Nephron (organoid): Measurements from ENCODE around the gene GLIPR1L1.

Experiments used
- H3K27ac Mint-ChIP-seq, 3 experiments: 2 replicates each; pipeline ENCODE4 v1.8.0; 2020; ENCODE audit warnings: mixed read lengths in 3 of 3, mild to moderate bottlenecking in 2 of 3, moderate library complexity in 1 of 3
- H3K27me3 Mint-ChIP-seq: 2 replicates; pipeline ENCODE4 v1.8.0; 2021; ENCODE audit warnings: low read depth, mild to moderate bottlenecking, moderate library complexity, mixed read lengths
- H3K36me3 Mint-ChIP-seq: 2 replicates; pipeline ENCODE4 v1.8.0; 2020; ENCODE audit warnings: low read depth, mixed read lengths
- H3K4me1 Mint-ChIP-seq: 2 replicates; pipeline ENCODE4 v1.8.0; 2020; ENCODE audit warnings: mixed read lengths
- H3K4me3 Mint-ChIP-seq, 3 experiments: 2 replicates each; pipeline ENCODE4 v1.8.0; 2020; ENCODE audit warnings: mild to moderate bottlenecking in 3 of 3, mixed read lengths in 3 of 3, moderate library complexity in 2 of 3
- H3K9me3 Mint-ChIP-seq: 2 replicates; pipeline ENCODE4 v1.8.0; 2020; ENCODE audit warnings: mixed read lengths
- CTCF ChIP-seq, 3 experiments: fragments of 200-600 bp; sonication (generic); IDR thresholded peaks; one replicate each; pipeline ENCODE4 v1.5.0; 2021; ENCODE audit warnings: antibody characterized with exemption in 3 of 3; ENCODE audit not compliant: unreplicated experiment in 3 of 3

Gene GLIPR1L1

GRCh38 chr12:75378354-75378753 is 43.9 kb downstream of the GLIPR1L1 start:
- H3K9me3 Mint-ChIP-seq = peaks cover 5% of the 10 kb centered on the region
- no peaks in the 10 kb centered on the region for H3K27me3 Mint-ChIP-seq
- no peak overlapping the region for H3K4me3 Mint-ChIP-seq
- no peaks in the 10 kb centered on the region for H3K4me1 Mint-ChIP-seq
- H3K27ac Mint-ChIP-seq = no peak overlapping the region
- no peak for TF ChIP-seq CTCF (IDR thresholded peaks at IDR 0.05; ENCODE audit: unreplicated experiment in 3 of 3)
- no peaks in the 10 kb centered on the region for H3K36me3 Mint-ChIP-seq

DNA sequence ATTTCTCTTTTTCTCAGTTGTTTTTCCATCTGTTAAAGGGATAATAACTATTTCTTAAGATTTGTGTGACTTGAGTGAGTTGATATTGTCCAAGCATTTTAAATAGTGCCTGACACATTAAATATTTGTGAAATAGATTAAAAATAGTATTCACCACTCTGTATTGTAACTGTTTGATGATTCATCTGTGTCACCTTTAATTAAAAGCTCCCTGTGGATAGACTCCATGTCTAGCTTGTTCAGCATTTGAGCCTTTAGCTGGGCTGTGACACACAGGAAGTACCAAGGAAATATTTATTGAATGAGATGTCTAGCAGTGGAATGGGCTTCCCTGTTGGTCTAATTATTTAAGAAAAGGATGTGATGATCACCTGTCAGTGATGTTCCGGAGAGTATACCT is 54.6 kb downstream of the GLIPR1L1 start:
- no peaks in the 10 kb centered on the region for H3K27me3 Mint-ChIP-seq
- peak overlapping the region; percentile 43 to 98 (median 65) for H3K27ac Mint-ChIP-seq
- peak overlapping the region in 1 of 3 experiments; percentile 48 for H3K4me3 Mint-ChIP-seq
- no peaks in the 10 kb centered on the region for H3K9me3 Mint-ChIP-seq
- H3K4me1 Mint-ChIP-seq = peaks cover 19% of the 10 kb centered on the region
- TF ChIP-seq CTCF (IDR thresholded peaks at IDR 0.05; ENCODE audit: unreplicated experiment in 3 of 3) = no peak
- H3K36me3 Mint-ChIP-seq = no peaks in the 10 kb centered on the region

DNA sequence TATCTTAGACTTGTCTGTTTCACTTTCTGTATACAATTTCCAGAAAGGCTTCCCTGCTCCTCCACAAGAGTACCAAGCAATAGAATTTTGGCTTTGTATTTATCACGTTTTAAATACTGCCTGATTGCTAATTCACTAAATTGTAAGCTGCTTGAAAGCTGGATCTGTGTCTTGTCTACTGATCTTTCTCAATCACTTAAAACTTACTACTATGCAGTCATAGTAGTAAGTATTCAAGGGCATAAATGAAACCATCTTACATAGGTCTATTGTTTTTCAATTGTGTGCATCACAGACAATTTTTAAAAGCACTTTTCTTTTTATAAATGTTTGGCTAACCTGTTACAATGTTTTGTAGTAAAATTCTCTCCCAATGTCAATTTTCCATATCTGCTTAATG is 55.2 kb downstream of the GLIPR1L1 start:
- Mint-ChIP-seq H3K27me3 (no peaks in the 10 kb centered on the region), H3K4me1 (peaks cover 19% of the 10 kb centered on the region), H3K36me3 (no peaks in the 10 kb centered on the region), H3K9me3 (no peaks in the 10 kb centered on the region), H3K4me3 (peak overlapping the region; percentile 90 to 98 (median 97)), H3K27ac (peak overlapping the region in 2 of 3 experiments; percentile 98 to 99)
- TF ChIP-seq CTCF (IDR thresholded peaks at IDR 0.05; ENCODE audit: unreplicated experiment in 3 of 3) = no peak

DNA sequence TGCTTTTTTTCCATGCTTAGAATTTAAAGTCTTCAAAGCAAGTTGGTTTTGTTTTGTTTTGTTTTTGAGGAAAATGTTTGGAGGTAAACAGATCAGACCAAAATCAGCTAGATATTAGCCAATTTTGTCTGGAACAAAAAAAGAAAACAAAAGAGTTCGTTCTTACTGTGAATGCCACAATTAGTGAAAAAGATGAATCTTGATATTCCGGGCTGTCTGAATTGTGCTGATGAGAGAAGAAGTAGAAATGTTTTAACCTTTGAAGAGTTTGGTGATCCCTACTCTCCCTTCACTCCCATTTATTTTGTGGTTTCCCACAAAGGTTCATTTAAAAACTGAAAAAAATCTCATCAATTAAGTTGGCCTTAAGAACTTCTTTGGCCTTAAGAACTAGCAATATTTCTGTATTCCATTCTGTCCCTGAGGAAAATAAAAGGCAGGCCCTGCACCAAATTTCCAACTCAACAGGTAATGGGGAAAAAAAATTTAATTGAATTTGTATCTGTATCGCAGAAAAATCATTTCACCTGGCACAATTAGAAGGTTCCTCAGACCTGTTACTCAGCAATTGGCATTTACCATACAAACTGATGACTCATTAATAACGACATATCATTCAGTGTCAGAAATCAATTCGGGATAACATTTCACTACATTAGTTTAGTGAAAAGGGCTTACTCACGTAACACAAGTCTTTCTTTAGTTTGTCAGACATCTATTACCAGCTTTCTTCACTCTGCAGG is 55.9 kb downstream of the GLIPR1L1 start:
- peaks cover 19% of the 10 kb centered on the region for H3K4me1 Mint-ChIP-seq
- H3K4me3 Mint-ChIP-seq = peak overlapping the region; percentile 90 to 98 (median 97)
- no peaks in the 10 kb centered on the region for H3K9me3 Mint-ChIP-seq
- no peak for TF ChIP-seq CTCF (IDR thresholded peaks at IDR 0.05; ENCODE audit: unreplicated experiment in 3 of 3)
- H3K36me3 Mint-ChIP-seq = no peaks in the 10 kb centered on the region
- H3K27me3 Mint-ChIP-seq = no peaks in the 10 kb centered on the region
- peak overlapping the region; percentile 97 to 99 (median 98) for H3K27ac Mint-ChIP-seq

GRCh38 chr12:75390899-75391538 is 56.5 kb downstream of the GLIPR1L1 start, which contains the start of gene GLIPR1L2:
GLIPR1L2 (plus strand) TSS chr12:75391089; CDS start chr12:75391117, 28 bp downstream.
- H3K4me3 Mint-ChIP-seq = peak within 1 kb of the TSS; percentile 90 to 98 (median 97)
- H3K4me1 Mint-ChIP-seq = peaks cover 19% of the 10 kb centered on the region
- peak within 1 kb of the TSS; percentile 97 to 99 (median 98) for H3K27ac Mint-ChIP-seq
- H3K36me3 Mint-ChIP-seq = no peaks in the 10 kb centered on the region
- peak; percentile 74 to 82 (median 78) for TF ChIP-seq CTCF (IDR thresholded peaks at IDR 0.05; ENCODE audit: unreplicated experiment in 3 of 3)
- no peaks in the 10 kb centered on the region for H3K9me3 Mint-ChIP-seq
- no peaks in the 10 kb centered on the region for H3K27me3 Mint-ChIP-seq
